Peyer's patch (tissue), 4 donors: ENCODE results near the gene ZNF775.

Experiments used
- CTCF ChIP-seq, 6 experiments: fragments of 450-650 bp in 4 of 6; fragments of 200-600 bp in 2 of 6; sonication (generic) in 1 of 6; IDR thresholded peaks; one replicate each; pipeline ENCODE4 v1.5.1; 2017 to 2019; ENCODE audit warnings: antibody characterized with exemption in 6 of 6, mild to moderate bottlenecking in 3 of 6, moderate library complexity in 1 of 6
- POLR2A ChIP-seq, 2 donors: fragments of 450-650 bp; IDR thresholded peaks; one replicate each; pipeline ENCODE4 v1.5.1; 2017; ENCODE audit warnings: antibody characterized with exemption in 2 of 2, mild to moderate bottlenecking in 2 of 2, moderate library complexity in 2 of 2

- TF ChIP-seq CTCF (IDR thresholded peaks at IDR 0.05) (no peak), POLR2A (IDR thresholded peaks at IDR 0.05) (no peak)
Observed at GRCh38 chr7:150377635-150378034, 1.5 kb upstream of the ZNF775 start.
